Kidney epithelial cell (primary cell): ENCODE data around the gene HS6ST2. TPM values are rescaled to one million over a fixed set of nuclear protein-coding genes. Genes with fewer than 3 reads are reported as not detected.

Experiments used
- DNase-seq: peaks from one replicate; pipeline ENCODE4 v3.0.0-alpha.2; 2010; ENCODE audit warnings: low read depth
- H3K27me3 ChIP-seq: 2 replicates; pipeline ENCODE4 v1.6.0; 2011; ENCODE audit warnings: low read length; ENCODE audit not compliant: control insufficient read depth, insufficient read depth
- H3K36me3 ChIP-seq: 2 replicates; pipeline ENCODE4 v1.5.1; 2011; ENCODE audit warnings: low read length; ENCODE audit not compliant: control insufficient read depth, insufficient read depth
- H3K4me3 ChIP-seq: 2 replicates; pipeline ENCODE4 v1.5.1; 2011; ENCODE audit warnings: low read depth, mild to moderate bottlenecking, control low read depth, low read length
- total RNA-seq: library from RNA; depleted of rRNA; stranded (reverse); fragments of >200 nt; gene quantifications from 2 replicates; pipeline ENCODE4 v1.2.3, GENCODE V29; 2015
- TF ChIP-seq, protein P1 (sequence below): IDR thresholded peaks from 2 replicates; pipeline ENCODE4 v1.5.1; 2011; ENCODE audit warnings: mild to moderate bottlenecking, moderate library complexity, low read length, control low read depth, inconsistent platforms; ENCODE audit not compliant: insufficient read depth, poor library complexity, severe bottlenecking

Gene HS6ST2
- total RNA-seq, 1 donor from 2014 or later = 8.4 TPM

DNA sequence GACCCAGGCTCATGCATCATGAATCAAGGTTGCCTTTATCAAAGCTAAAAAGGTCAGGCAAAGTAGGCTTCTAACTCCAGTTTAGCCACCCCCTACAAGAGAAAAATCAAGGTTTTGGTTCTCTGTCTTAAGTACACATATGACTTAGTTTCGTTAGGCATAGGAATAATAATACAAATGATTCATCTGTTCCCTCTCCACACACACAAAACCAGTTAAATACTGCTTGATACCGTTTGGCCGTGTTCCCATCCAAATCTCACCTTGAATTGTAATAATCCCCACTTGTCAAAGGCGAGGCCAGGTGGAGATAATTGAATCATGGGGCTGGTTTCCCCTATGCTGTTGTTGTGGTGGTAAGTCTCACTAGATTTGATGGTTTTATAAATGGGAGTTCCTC lies 226.2 kb downstream of the HS6ST2 start:
- H3K27me3 ChIP-seq = no peaks in the 10 kb centered on the region
- DNase-seq = no peak
- TF ChIP-seq, protein P1, sequence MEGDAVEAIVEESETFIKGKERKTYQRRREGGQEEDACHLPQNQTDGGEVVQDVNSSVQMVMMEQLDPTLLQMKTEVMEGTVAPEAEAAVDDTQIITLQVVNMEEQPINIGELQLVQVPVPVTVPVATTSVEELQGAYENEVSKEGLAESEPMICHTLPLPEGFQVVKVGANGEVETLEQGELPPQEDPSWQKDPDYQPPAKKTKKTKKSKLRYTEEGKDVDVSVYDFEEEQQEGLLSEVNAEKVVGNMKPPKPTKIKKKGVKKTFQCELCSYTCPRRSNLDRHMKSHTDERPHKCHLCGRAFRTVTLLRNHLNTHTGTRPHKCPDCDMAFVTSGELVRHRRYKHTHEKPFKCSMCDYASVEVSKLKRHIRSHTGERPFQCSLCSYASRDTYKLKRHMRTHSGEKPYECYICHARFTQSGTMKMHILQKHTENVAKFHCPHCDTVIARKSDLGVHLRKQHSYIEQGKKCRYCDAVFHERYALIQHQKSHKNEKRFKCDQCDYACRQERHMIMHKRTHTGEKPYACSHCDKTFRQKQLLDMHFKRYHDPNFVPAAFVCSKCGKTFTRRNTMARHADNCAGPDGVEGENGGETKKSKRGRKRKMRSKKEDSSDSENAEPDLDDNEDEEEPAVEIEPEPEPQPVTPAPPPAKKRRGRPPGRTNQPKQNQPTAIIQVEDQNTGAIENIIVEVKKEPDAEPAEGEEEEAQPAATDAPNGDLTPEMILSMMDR = no peak
- no peaks in the 10 kb centered on the region for H3K36me3 ChIP-seq
- no peak overlapping the region for H3K4me3 ChIP-seq

DNA sequence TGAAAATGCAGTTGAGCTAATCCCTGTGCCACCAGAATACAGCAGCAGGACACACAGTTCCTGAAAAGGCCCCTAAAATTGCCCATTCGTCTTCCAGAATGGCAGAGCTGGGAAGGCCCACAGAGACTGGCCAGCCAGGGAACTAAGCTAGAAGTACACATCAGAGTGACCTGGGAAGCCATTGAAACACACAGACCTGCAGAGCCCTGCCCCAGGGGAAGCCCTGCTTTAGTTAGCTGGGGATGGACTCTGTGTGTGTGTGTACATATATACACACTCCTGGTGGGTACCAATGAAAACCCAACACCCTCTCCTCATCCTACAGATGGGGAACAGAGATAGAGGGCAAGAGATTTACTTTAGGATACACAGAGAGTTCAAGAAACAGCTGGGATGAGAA lies 227.7 kb downstream of the HS6ST2 start:
- Histone ChIP-seq H3K27me3 (no peaks in the 10 kb centered on the region), H3K4me3 (no peak overlapping the region), H3K36me3 (no peaks in the 10 kb centered on the region)
- DNase-seq = no peak
- TF ChIP-seq, protein P1 = no peak

DNA sequence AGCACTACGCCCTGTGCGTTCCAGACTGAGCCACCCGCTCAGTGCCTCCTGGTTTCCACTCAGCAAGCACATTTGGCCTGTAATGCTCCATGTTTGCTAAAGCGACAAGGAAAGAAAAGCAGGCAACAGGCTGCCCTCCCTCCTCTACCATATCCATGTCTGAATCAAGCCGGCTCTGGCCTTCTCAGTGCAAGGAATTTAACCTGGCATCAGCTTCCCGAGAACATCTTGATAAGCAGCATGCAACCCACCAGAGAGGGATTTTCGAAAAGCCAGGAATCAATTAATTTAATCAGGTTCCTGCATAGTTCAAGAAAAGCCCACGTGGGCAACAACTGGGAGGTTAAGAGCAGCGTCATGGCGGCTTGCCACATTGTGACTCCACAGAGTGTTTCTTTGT lies 228.2 kb downstream of the HS6ST2 start:
- Histone ChIP-seq H3K27me3 (no peaks in the 10 kb centered on the region), H3K4me3 (no peak overlapping the region), H3K36me3 (no peaks in the 10 kb centered on the region)
- DNase-seq = no peak
- TF ChIP-seq, protein P1 = no peak

DNA sequence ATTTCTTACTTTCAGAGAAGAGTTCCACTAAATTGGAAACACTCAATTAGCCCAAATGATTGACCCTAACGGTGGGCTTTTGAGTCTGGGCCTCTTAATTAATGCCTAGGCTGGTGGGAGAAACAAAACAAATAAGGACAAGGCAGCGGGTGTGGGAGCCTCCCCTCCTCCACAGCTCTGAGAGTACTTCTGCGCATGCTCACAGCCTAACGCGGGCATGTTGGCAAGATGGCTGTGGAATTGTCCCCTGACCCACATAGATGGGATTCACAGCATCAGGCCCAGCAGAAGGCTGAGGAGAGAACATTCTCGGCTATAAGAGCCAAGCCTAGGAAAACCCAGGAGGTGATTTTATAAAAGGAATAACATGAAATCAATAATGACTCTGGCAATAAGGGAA lies 230.1 kb downstream of the HS6ST2 start:
- Histone ChIP-seq H3K4me3 (no peak overlapping the region), H3K27me3 (no peaks in the 10 kb centered on the region), H3K36me3 (no peaks in the 10 kb centered on the region)
- TF ChIP-seq, protein P1 = no peak
- no peak for DNase-seq

DNA sequence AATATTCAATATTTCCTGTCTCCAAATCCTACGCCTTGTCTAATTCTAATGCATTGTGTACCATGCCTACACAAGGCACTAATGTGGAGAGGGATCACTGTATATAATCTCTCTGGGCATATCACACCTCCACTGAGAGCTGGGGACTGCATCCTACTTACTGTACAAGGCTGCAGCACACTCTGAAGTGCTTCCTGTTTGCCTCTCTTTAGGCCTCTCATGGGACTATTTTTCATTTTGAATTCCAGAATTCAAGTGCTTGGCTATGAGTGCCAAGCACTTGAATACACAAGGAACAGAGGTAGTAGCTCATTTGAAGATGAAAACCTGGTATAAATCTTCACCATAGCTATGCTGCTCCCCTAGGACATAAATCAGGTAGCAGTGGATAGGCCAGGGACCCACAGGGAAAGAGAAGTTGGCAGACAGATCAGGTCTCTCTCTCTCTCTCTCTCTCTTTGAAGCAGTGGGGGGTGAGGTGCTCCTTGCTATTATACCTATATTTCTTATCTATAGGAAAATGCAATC lies 239.9 kb downstream of the HS6ST2 start:
- Histone ChIP-seq H3K27me3 (no peaks in the 10 kb centered on the region), H3K4me3 (no peak overlapping the region), H3K36me3 (no peaks in the 10 kb centered on the region)
- no peak for DNase-seq
- TF ChIP-seq, protein P1 = no peak

DNA sequence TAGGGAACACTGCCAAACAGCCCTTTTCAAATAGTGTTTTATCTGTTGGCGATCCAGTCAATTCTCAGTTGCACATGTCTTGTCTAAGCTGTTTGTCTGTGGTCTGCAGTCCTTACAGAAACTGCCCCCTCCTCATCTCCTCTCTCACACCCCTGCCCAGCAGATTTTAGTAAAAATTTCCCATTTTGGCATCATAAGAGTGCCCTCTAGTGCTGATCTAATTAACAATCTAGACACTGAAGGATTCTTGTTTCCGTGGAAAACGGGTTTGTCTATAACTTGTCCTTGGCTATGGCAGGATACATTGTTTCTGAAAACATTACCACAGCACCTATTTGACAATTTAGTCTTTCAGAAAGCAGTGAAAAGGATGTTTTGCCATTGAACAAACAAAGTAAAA lies 242.4 kb downstream of the HS6ST2 start:
- Histone ChIP-seq H3K36me3 (no peaks in the 10 kb centered on the region), H3K27me3 (no peaks in the 10 kb centered on the region), H3K4me3 (no peak overlapping the region)
- DNase-seq = no peak
- TF ChIP-seq, protein P1 = peak; percentile 32
